ENCODE measurements around the gene COMTD1.
"Not testable (repeated sequence)": the region's sequence is repeated elsewhere in the genome, so short reads cannot be mapped to it uniquely, and the experiment has no call there.

COMTD1 gene

GRCh38 chr10:75201793-75202307 is 33.9 kb downstream of the COMTD1 start:
- TF ChIP-seq RARB (CRISPR knock-in tag; IDR thresholded peaks at IDR 0.05): no peak
- no peak for TF ChIP-seq ZC3H10 (CRISPR knock-in tag; IDR thresholded peaks at IDR 0.05)
- no peak for TF ChIP-seq TCF4 (CRISPR knock-in tag; IDR thresholded peaks at IDR 0.05; ENCODE audit: borderline replicate concordance)
- TF ChIP-seq TSHZ2 (CRISPR knock-in tag; IDR thresholded peaks at IDR 0.05): no peak
- TF ChIP-seq SNAI2 (CRISPR knock-in tag; IDR thresholded peaks at IDR 0.05): no peak
- TF ChIP-seq POU6F1 (CRISPR knock-in tag; IDR thresholded peaks at IDR 0.05; ENCODE audit: borderline replicate concordance, low read depth): no peak
- no peak for TF ChIP-seq CREB5 (CRISPR knock-in tag; IDR thresholded peaks at IDR 0.05; ENCODE audit: low read depth)
- TF ChIP-seq PPARA (CRISPR knock-in tag; IDR thresholded peaks at IDR 0.05; ENCODE audit: borderline replicate concordance): no peak
- TF ChIP-seq ZNF8 (CRISPR knock-in tag; IDR thresholded peaks at IDR 0.05): no peak
- TF ChIP-seq ESRRG (CRISPR knock-in tag; IDR thresholded peaks at IDR 0.05): no peak
- no peak for TF ChIP-seq TOX (CRISPR knock-in tag; IDR thresholded peaks at IDR 0.05; ENCODE audit: borderline replicate concordance)
- no peak for TF ChIP-seq CSRNP3 (CRISPR knock-in tag; IDR thresholded peaks at IDR 0.05)
- TF ChIP-seq GLIS3 (CRISPR knock-in tag; IDR thresholded peaks at IDR 0.05): no peak
- no peak for TF ChIP-seq CSDC2 (CRISPR knock-in tag; IDR thresholded peaks at IDR 0.05)
- no peak for TF ChIP-seq ARNTL (CRISPR knock-in tag; IDR thresholded peaks at IDR 0.05; ENCODE audit: borderline replicate concordance, low read depth)
- no peak for TF ChIP-seq ZNF70 (CRISPR knock-in tag; IDR thresholded peaks at IDR 0.05)
- TF ChIP-seq BACH2 (CRISPR knock-in tag; IDR thresholded peaks at IDR 0.05; ENCODE audit: borderline replicate concordance): no peak
- no peak for TF ChIP-seq PATZ1 (CRISPR knock-in tag; IDR thresholded peaks at IDR 0.05; ENCODE audit: borderline replicate concordance)
- TF ChIP-seq ISL1 (CRISPR knock-in tag; IDR thresholded peaks at IDR 0.05): no peak
- TF ChIP-seq ZFP3 (CRISPR knock-in tag; IDR thresholded peaks at IDR 0.05): no peak
- no peak for ATAC-seq

GRCh38 chr10:75199949-75200348 is 35.8 kb downstream of the COMTD1 start:
- ATAC-seq: not testable (repeated sequence)

- ATAC-seq: no peak
- TF ChIP-seq ZFP3 (CRISPR knock-in tag; IDR thresholded peaks at IDR 0.05) (no peak), ZC3H10 (CRISPR knock-in tag; IDR thresholded peaks at IDR 0.05) (no peak), POU6F1 (CRISPR knock-in tag; IDR thresholded peaks at IDR 0.05; ENCODE audit: borderline replicate concordance, low read depth) (no peak), CSRNP3 (CRISPR knock-in tag; IDR thresholded peaks at IDR 0.05) (no peak), OSR1 (CRISPR knock-in tag; IDR thresholded peaks at IDR 0.05) (no peak), CSDC2 (CRISPR knock-in tag; IDR thresholded peaks at IDR 0.05) (no peak), ARNTL (CRISPR knock-in tag; IDR thresholded peaks at IDR 0.05; ENCODE audit: borderline replicate concordance, low read depth) (no peak), PPARA (CRISPR knock-in tag; IDR thresholded peaks at IDR 0.05; ENCODE audit: borderline replicate concordance) (no peak), ZNF70 (CRISPR knock-in tag; IDR thresholded peaks at IDR 0.05) (no peak), RARB (CRISPR knock-in tag; IDR thresholded peaks at IDR 0.05) (no peak), SNAI2 (CRISPR knock-in tag; IDR thresholded peaks at IDR 0.05) (no peak)
Observed at GRCh38 chr10:75197906-75198305, 37.9 kb downstream of the COMTD1 start.
